Prostate gland (tissue), 2 donors: ENCODE measurements around the gene BOLA1.

Experiments used
- CTCF ChIP-seq, 4 experiments: fragments of 200-600 bp in 2 of 4; fragments of 450-650 bp in 2 of 4; sonication (generic) in 2 of 4; IDR thresholded peaks; 1 replicate in 3 of 4; 2 replicates in 1 of 4; pipeline ENCODE4 v1.5.1; 2016 to 2019; ENCODE audit warnings: antibody characterized with exemption in 4 of 4, mild to moderate bottlenecking in 2 of 4, moderate library complexity in 2 of 4
- POLR2A ChIP-seq: fragments of 450-650 bp; IDR thresholded peaks from one replicate; pipeline ENCODE4 v1.6.1; 2016; ENCODE audit warnings: antibody characterized with exemption, mild to moderate bottlenecking

DNA sequence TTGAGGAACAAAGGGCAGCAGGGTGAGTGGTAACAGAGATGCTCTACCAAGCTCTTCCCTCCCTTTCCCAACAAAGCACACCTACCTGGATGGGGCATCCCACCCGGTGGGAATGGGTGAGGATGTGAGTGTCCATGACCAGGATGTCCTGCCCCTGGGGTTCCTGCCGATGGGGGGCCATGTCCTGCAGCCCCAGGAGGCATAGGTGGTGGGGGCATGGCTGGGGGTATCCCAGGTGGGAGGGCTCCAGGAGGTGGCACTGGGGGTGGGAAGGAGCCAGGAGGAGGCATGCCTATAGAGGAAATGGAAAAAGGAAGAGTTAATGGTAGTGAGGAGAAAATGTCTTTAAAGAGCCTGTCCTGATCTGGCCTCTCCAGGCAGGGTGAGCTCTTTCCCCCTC, 26.4 kb downstream of the BOLA1 start:
- no peak for TF ChIP-seq CTCF (IDR thresholded peaks at IDR 0.05)
- TF ChIP-seq POLR2A = no peak
